Neural progenitor cell (in vitro differentiated cells): ENCODE measurements around the gene ACSBG1.

Source experiments
- EZH2 ChIP-seq: fragments of 200-600 bp; sonication (generic); IDR thresholded peaks from 2 replicates; pipeline ENCODE4 v1.6.1; 2017; ENCODE audit warnings: antibody characterized with exemption, mild to moderate bottlenecking, moderate library complexity
- EZH2phosphoT487 ChIP-seq: fragments of 200-600 bp; sonication (generic); IDR thresholded peaks from 2 replicates; pipeline ENCODE4 v1.6.1; 2017; ENCODE audit warnings: antibody characterized with exemption
- TF ChIP-seq, protein P1 (sequence below): fragments of 200-600 bp; sonication (generic); IDR thresholded peaks from 2 replicates; pipeline ENCODE4 v1.5.1; 2017; ENCODE audit warnings: antibody characterized with exemption, mild to moderate bottlenecking

DNA sequence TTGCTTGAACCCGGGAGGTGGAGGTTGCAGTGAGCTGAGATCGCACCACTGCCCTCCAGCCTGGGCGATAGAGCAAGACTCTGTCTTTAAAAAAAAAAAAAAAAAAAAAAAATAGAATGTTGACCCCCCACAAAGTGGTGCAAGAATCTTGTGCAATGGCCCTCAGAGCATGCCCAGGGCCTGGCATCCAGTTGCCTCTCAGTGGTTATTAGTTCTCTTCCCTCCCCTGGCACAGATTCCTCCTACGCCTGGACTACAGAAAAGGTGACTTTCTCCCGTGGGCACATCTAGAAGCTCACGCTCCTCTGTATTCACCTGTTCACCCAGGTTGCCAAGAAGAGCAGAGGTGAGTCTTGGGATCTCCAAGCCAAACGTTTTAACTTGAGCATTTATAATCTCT lies 36.7 kb downstream of the ACSBG1 start:
- TF ChIP-seq, protein P1, sequence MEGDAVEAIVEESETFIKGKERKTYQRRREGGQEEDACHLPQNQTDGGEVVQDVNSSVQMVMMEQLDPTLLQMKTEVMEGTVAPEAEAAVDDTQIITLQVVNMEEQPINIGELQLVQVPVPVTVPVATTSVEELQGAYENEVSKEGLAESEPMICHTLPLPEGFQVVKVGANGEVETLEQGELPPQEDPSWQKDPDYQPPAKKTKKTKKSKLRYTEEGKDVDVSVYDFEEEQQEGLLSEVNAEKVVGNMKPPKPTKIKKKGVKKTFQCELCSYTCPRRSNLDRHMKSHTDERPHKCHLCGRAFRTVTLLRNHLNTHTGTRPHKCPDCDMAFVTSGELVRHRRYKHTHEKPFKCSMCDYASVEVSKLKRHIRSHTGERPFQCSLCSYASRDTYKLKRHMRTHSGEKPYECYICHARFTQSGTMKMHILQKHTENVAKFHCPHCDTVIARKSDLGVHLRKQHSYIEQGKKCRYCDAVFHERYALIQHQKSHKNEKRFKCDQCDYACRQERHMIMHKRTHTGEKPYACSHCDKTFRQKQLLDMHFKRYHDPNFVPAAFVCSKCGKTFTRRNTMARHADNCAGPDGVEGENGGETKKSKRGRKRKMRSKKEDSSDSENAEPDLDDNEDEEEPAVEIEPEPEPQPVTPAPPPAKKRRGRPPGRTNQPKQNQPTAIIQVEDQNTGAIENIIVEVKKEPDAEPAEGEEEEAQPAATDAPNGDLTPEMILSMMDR: no peak
- TF ChIP-seq EZH2phosphoT487 (no peak), EZH2 (no peak)
